Measurements from ENCODE around the gene OBSL1. TPM values are rescaled to one million over a fixed set of nuclear protein-coding genes. Genes with fewer than 3 reads are reported as not detected.

The OBSL1 gene
- total RNA-seq, 2 donors from 2014 or later, result 9.9 to 13.2 TPM

DNA sequence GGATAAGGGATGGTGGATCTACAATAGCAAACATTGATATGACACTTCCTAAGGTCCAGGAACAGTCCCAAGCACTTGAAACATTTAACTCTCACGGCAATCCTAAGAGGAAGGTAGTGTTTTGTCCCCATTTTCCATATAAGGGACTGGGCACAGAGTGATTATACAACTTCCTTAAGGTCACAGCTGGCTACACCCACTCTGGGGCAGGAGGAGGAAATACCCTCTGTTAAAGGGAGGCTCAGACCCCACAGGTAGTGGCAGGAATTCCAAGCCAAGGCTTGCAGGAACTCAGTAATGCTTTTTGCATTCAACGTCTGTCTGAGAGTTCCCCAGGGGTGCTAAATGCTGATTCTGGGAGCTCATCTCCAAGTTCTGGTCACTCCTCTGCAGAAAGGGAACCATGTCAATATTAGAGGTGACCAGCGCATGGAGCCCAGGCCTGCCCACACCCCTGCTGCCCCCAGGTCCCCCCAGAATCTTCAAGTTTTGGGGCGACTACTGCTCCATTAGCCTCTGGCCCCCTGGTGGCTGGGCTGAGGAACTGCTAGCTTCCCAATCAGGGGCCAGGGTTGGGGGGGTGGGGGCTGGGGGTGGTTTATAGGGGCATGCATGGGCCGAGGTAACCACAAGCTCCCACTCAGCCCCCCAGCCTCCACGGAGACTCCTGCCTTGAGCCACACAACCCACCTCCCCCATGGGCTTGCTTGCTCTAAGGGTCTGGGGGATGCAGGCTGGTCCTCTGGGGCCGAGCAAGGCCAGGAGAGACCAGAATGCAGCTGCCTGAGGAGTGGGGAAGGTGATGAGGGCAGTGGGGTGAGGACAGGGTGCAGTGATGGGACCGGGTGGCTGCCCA, 11.1 kb downstream of the OBSL1 start:
- no peak overlapping the region for H3K4me3 ChIP-seq
- intact Hi-C loops (cut with DNase I), result no loop called here
- no peak overlapping the region for H3K9ac ChIP-seq (ENCODE audit: low read depth in 2 of 2, low read length in 2 of 2)
- H3K4me1 ChIP-seq, result no peaks in the 10 kb centered on the region
- peak; percentile 74 for TF ChIP-seq CTCF (IDR thresholded peaks at IDR 0.05)
- no peaks in the 10 kb centered on the region for H3K36me3 ChIP-seq
- DNase-seq, result no peak
- H3K27ac ChIP-seq, result no peak overlapping the region
- no peaks in the 10 kb centered on the region for H3K9me3 ChIP-seq
- H3K27me3 ChIP-seq, result no peaks in the 10 kb centered on the region

GRCh38 chr2:219559156-219559915, 12.0 kb downstream of the OBSL1 start:
- no peaks in the 10 kb centered on the region for H3K36me3 ChIP-seq
- H3K27ac ChIP-seq, result no peak overlapping the region
- intact Hi-C loops (cut with DNase I), result no loop called here
- H3K4me3 ChIP-seq, result no peak overlapping the region
- no peak for DNase-seq
- no peaks in the 10 kb centered on the region for H3K9me3 ChIP-seq
- no peak for TF ChIP-seq CTCF (IDR thresholded peaks at IDR 0.05)
- H3K4me1 ChIP-seq, result no peaks in the 10 kb centered on the region
- no peak overlapping the region for H3K9ac ChIP-seq (ENCODE audit: low read depth in 2 of 2, low read length in 2 of 2)
- H3K27me3 ChIP-seq, result no peaks in the 10 kb centered on the region

DNA sequence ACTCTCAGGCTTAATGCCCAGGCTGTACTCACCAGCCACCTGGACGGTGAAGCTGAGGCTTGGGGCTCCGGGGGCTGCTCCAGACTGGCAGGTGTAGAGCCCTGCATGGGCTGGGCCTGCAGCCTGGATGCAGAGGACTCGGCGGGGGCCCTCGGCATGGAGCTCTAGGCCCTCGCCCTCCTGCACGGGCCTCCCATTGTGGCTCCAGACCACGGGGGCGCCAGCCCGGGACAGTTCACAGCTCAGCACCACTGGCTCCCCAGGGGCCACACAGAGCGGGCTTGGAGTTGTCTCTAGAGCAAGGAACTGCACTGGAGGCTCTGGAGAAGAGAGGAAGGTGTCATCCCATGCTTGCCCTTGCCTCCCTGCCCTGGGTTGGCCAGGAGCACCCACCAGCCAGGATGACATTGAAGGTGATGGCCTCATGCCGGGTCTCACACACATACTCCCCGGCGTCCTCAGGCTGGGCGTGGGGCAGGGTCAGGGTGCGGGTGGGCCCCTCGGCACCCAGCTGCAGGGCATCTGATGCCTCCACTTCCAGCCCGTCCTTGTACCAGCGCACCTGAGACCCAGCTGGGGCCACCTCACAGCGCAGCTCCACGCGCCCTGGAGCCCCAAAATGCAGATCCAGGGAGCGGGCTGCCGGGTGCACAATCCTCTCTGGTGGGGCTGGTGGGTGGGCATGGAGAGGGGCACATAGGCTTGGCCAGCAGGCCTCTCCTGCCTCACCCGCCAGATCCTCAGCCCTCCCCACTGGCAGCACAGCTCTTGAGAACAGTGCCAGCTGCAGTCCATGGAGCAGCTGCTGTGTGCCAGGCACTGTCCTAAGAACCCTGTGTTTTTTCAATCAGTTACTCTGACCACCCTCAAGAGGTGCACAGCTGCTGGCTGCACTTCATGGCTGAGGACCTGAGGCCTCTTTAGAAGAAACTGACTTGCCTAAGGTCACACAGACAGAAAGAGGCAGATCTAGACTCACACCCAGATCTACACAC, 13.3 kb downstream of the OBSL1 start:
- H3K9me3 ChIP-seq, result no peaks in the 10 kb centered on the region
- H3K4me1 ChIP-seq, result no peaks in the 10 kb centered on the region
- H3K36me3 ChIP-seq, result no peaks in the 10 kb centered on the region
- no peak overlapping the region for H3K9ac ChIP-seq (ENCODE audit: low read depth in 2 of 2, low read length in 2 of 2)
- no peaks in the 10 kb centered on the region for H3K27me3 ChIP-seq
- no peak for DNase-seq
- no peak for TF ChIP-seq CTCF (IDR thresholded peaks at IDR 0.05)
- no peak overlapping the region for H3K4me3 ChIP-seq
- H3K27ac ChIP-seq, result no peak overlapping the region
- intact Hi-C loops (cut with DNase I), result no loop called here

DNA sequence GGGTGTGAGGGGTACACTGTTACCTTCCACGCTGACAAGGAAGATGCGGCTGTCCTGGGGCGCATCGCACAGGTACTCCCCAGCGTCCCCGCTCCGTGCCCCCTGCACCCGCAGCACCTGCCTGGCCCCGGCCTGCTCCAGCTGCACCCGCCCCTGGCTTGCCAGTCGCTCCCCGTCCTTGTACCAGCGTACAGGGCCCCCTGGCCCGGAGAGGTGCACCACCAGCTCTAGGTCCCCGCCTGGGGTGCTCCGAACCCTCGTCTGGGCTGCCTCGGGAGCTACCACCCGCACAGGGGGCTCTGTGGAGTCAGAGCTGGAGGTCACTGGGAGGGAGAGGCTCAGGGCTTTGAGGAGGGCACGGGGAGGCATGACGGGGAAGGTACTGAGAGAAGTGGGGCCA, 14.0 kb downstream of the OBSL1 start:
- no peak overlapping the region for H3K9ac ChIP-seq (ENCODE audit: low read depth in 2 of 2, low read length in 2 of 2)
- intact Hi-C loops (cut with DNase I), result no loop called here
- no peak for DNase-seq
- no peaks in the 10 kb centered on the region for H3K36me3 ChIP-seq
- H3K4me1 ChIP-seq, result peaks cover 4% of the 10 kb centered on the region
- no peak overlapping the region for H3K27ac ChIP-seq
- no peaks in the 10 kb centered on the region for H3K9me3 ChIP-seq
- H3K27me3 ChIP-seq, result no peaks in the 10 kb centered on the region
- no peak for TF ChIP-seq CTCF (IDR thresholded peaks at IDR 0.05)
- H3K4me3 ChIP-seq, result no peak overlapping the region

GRCh38 chr2:219556413-219556812, 14.9 kb downstream of the OBSL1 start:
- DNase-seq, result no peak
- Histone ChIP-seq H3K4me3 (no peak overlapping the region), H3K9ac (ENCODE audit: low read depth in 2 of 2, low read length in 2 of 2) (no peak overlapping the region), H3K27ac (no peak overlapping the region), H3K36me3 (no peaks in the 10 kb centered on the region), H3K9me3 (no peaks in the 10 kb centered on the region), H3K27me3 (peaks cover 7% of the 10 kb centered on the region), H3K4me1 (peaks cover 4% of the 10 kb centered on the region)
- intact Hi-C loops (cut with DNase I), result no loop called here
- TF ChIP-seq CTCF (IDR thresholded peaks at IDR 0.05), result no peak

All from colonic mucosa (tissue), 4 donors.